ENCODE measurements around the gene NELFB. TPM values are rescaled to one million over a fixed set of nuclear protein-coding genes. Genes with fewer than 3 reads are reported as not detected.
A peak's percentile ranks its signal among the peaks of the same experiment; 100 is the strongest.

Gene NELFB
- total and polyA plus RNA-seq, 9 of the 15 experiments (the other 6 are each of a cell fraction or from before 2014, with no cell fraction given) = 0.24 to 84.0 (median 29.7) TPM

GRCh38 chr9:137311171-137311985 is 56.3 kb downstream of the NELFB start (continued):
- TF ChIP-seq ZNF407 (IDR thresholded peaks at IDR 0.05; ENCODE audit: low read depth) (no peak), BHLHE40 (IDR thresholded peaks at IDR 0.05; ENCODE audit: low read length) (0 out of 2 replicates have a peak, but pooled peaks have one; percentile 20), CREM (IDR thresholded peaks at IDR 0.05; ENCODE audit: low read depth) (peak; percentile 9; the same call in 1 of the 2 replicates), CC2D1A (IDR thresholded peaks at IDR 0.05) (no peak), NRF1 (conservative IDR thresholded peaks at IDR 0.05 in 1 of 2, IDR thresholded peaks at IDR 0.05 in 1 of 2) (peak; percentile 79 to 83), ZNF75A (CRISPR knock-in tag; IDR thresholded peaks at IDR 0.05) (peak; percentile 72; the same call in 1 of the 2 replicates), NR2C2 (CRISPR knock-in tag; IDR thresholded peaks at IDR 0.05) (no peak), NR2C2 (tag; IDR thresholded peaks at IDR 0.05) (no peak), HDAC3 (IDR thresholded peaks at IDR 0.05; ENCODE audit: borderline replicate concordance, partially characterized antibody) (no peak), HMGN3 (IDR thresholded peaks at IDR 0.05; ENCODE audit: borderline replicate concordance, extremely low read depth, insufficient read length, low read depth, low read length) (peak; percentile 48), CCNT2 (IDR thresholded peaks at IDR 0.05; ENCODE audit: borderline replicate concordance, extremely low read depth, insufficient read length, low read depth, low read length) (no peak), SMAD3 (CRISPR knock-in tag; conservative IDR thresholded peaks at IDR 0.05) (no peak), ZNF76 (CRISPR knock-in tag; IDR thresholded peaks at IDR 0.05; ENCODE audit: borderline replicate concordance) (no peak), GTF2B (IDR thresholded peaks at IDR 0.05; ENCODE audit: extremely low read depth, insufficient read length) (no peak), U2AF2 (optimal IDR thresholded peaks at IDR 0.05; ENCODE audit: low read depth, low read length) (no peak), BRCA1 (IDR thresholded peaks at IDR 0.05) (no peak), BRCA1 (CRISPR knock-in tag; IDR thresholded peaks at IDR 0.05) (0 out of 2 replicates have a peak, but pooled peaks have one; percentile 52), NCOR1 (IDR thresholded peaks at IDR 0.05) (no peak), NFIC (IDR thresholded peaks at IDR 0.05) (no peak), CBX1 (IDR thresholded peaks at IDR 0.05; ENCODE audit: low read depth) (no peak), ZNF316 (IDR thresholded peaks at IDR 0.05) (peak; percentile 53; the same call in 1 of the 2 replicates)
